Neutrophil (primary cell): ENCODE data around the gene RAB31.

Source experiments
- H3K27ac ChIP-seq: fragments of 200-600 bp; sonication (generic); 2 replicates; pipeline ENCODE4 v1.5.1; 2016; ENCODE audit warnings: mild to moderate bottlenecking, moderate library complexity
- H3K27me3 ChIP-seq: fragments of 200-600 bp; sonication (generic); 2 replicates; pipeline ENCODE4 v1.6.0; 2016; ENCODE audit warnings: mild to moderate bottlenecking
- H3K36me3 ChIP-seq: fragments of 200-600 bp; sonication (generic); 2 replicates; pipeline ENCODE4 v1.5.1; 2017
- H3K4me1 ChIP-seq, 2 experiments: fragments of 200-600 bp in 1 of 2; sonication (generic) in 1 of 2; 1 replicate in 1 of 2; 2 replicates in 1 of 2; pipeline versions ENCODE4 v1.5.1 to v1.6.1; 2013 to 2016; ENCODE audit warnings: low read depth in 1 of 2, low read length in 1 of 2, mild to moderate bottlenecking in 1 of 2, moderate library complexity in 1 of 2; ENCODE audit not compliant: control insufficient read depth in 1 of 2, insufficient read depth in 1 of 2
- H3K4me3 ChIP-seq, 2 experiments: fragments of 200-600 bp in 1 of 2; sonication (generic) in 1 of 2; 1 replicate in 1 of 2; 2 replicates in 1 of 2; pipeline ENCODE4 v1.5.1; 2013 to 2016; ENCODE audit warnings: low read depth in 1 of 2, low read length in 1 of 2, mild to moderate bottlenecking in 1 of 2, moderate library complexity in 1 of 2
- H3K9me3 ChIP-seq: fragments of 200-600 bp; sonication (generic); 2 replicates; pipeline ENCODE4 v1.5.1; 2016
- CTCF ChIP-seq: fragments of 200-600 bp; sonication (generic); IDR thresholded peaks from 2 replicates; pipeline ENCODE4 v1.5.1; 2016; ENCODE audit warnings: antibody characterized with exemption

The RAB31 gene

GRCh38 chr18:9681217-9681616 lies 26.9 kb upstream of the RAB31 start:
- Histone ChIP-seq H3K4me3 (no peak overlapping the region), H3K27me3 (no peaks in the 10 kb centered on the region), H3K4me1 (peaks cover 20 to 27% of the 10 kb centered on the region in 2 experiments), H3K9me3 (no peaks in the 10 kb centered on the region), H3K27ac (no peak overlapping the region), H3K36me3 (no peaks in the 10 kb centered on the region)
- TF ChIP-seq CTCF: no peak

GRCh38 chr18:9682572-9682971 lies 25.5 kb upstream of the RAB31 start:
- no peak for TF ChIP-seq CTCF
- Histone ChIP-seq H3K4me1 (peaks cover 20 to 28% of the 10 kb centered on the region in 2 experiments), H3K9me3 (no peaks in the 10 kb centered on the region), H3K4me3 (no peak overlapping the region), H3K27me3 (no peaks in the 10 kb centered on the region), H3K36me3 (no peaks in the 10 kb centered on the region), H3K27ac (no peak overlapping the region)

- no peaks in the 10 kb centered on the region for H3K9me3 ChIP-seq
- H3K4me1 ChIP-seq: peaks cover 20 to 28% of the 10 kb centered on the region in 2 experiments
- no peak overlapping the region for H3K4me3 ChIP-seq
- H3K27ac ChIP-seq: peak overlapping the region; percentile 76
- TF ChIP-seq CTCF: no peak
- no peaks in the 10 kb centered on the region for H3K36me3 ChIP-seq
- no peaks in the 10 kb centered on the region for H3K27me3 ChIP-seq
These were observed 24.4 kb upstream of the RAB31 start for GRCh38 chr18:9683418-9684396.

- no peak for TF ChIP-seq CTCF
- Histone ChIP-seq H3K4me3 (peak overlapping the region; percentile 10 to 22), H3K27me3 (no peaks in the 10 kb centered on the region), H3K9me3 (no peaks in the 10 kb centered on the region), H3K4me1 (peaks cover 20 to 28% of the 10 kb centered on the region in 2 experiments), H3K36me3 (no peaks in the 10 kb centered on the region), H3K27ac (peak overlapping the region; percentile 76)
These were observed 23.1 kb upstream of the RAB31 start for GRCh38 chr18:9684881-9685614.

- H3K27ac ChIP-seq: peak overlapping the region; percentile 76
- no peaks in the 10 kb centered on the region for H3K27me3 ChIP-seq
- no peaks in the 10 kb centered on the region for H3K36me3 ChIP-seq
- TF ChIP-seq CTCF: no peak
- H3K4me1 ChIP-seq: peaks cover 20 to 28% of the 10 kb centered on the region in 2 experiments
- H3K9me3 ChIP-seq: no peaks in the 10 kb centered on the region
- no peak overlapping the region for H3K4me3 ChIP-seq
These were observed 22.5 kb upstream of the RAB31 start for GRCh38 chr18:9685615-9685890.
